GM12891 (cell line): ENCODE results near the gene DCAF4.

Experiments used
- PAX5 ChIP-seq: IDR thresholded peaks from 2 replicates; pipeline ENCODE4 v1.6.1; 2011; ENCODE audit warnings: low read length, moderate library complexity, mild to moderate bottlenecking; ENCODE audit not compliant: insufficient read depth, severe bottlenecking
- POLR2A ChIP-seq: IDR thresholded peaks from 2 replicates; pipeline ENCODE4 v1.6.1; 2011; ENCODE audit warnings: low read depth, low read length, control low read depth
- POLR2AphosphoS5 ChIP-seq: IDR thresholded peaks from 2 replicates; pipeline ENCODE4 v1.6.1; 2011; ENCODE audit warnings: low read depth, low read length, control low read depth
- POU2F2 ChIP-seq: IDR thresholded peaks from 2 replicates; pipeline ENCODE4 v1.6.1; 2011; ENCODE audit warnings: low read depth, mild to moderate bottlenecking, control low read depth, low read length, moderate library complexity
- SPI1 ChIP-seq: IDR thresholded peaks from 2 replicates; pipeline ENCODE4 v1.6.1; 2011; ENCODE audit warnings: low read depth, low read length, control low read depth
- TAF1 ChIP-seq: IDR thresholded peaks from 2 replicates; pipeline ENCODE4 v1.6.1; 2011; ENCODE audit warnings: low read depth, low read length, control low read depth

- TF ChIP-seq POLR2A (no peak), POLR2AphosphoS5 (no peak), TAF1 (no peak), PAX5 (no peak), POU2F2 (no peak), SPI1 (no peak)
These were observed 30.9 kb downstream of the DCAF4 start for GRCh38 chr14:72957213-72957612.
